Stimulated activated CD4-positive, alpha-beta T cell treated with anti-CD3 and anti-CD28 coated beads, TNF-alpha, amount 100 ng/mL, for 4 hours (primary cell): ENCODE data around the gene FOXP1.

Experiments
- DNase-seq, 3 experiments: peaks; one replicate each; pipeline ENCODE4 v3.0.0-alpha.2; 2020; ENCODE audit warnings: low read depth in 3 of 3

The FOXP1 gene

GRCh38 chr3:71060536-71060935 lies 523.0 kb downstream of the FOXP1 start:
- DNase-seq: no peak

- DNase-seq: no peak
These were observed 526.0 kb downstream of the FOXP1 start for GRCh38 chr3:71057526-71057894.

DNA sequence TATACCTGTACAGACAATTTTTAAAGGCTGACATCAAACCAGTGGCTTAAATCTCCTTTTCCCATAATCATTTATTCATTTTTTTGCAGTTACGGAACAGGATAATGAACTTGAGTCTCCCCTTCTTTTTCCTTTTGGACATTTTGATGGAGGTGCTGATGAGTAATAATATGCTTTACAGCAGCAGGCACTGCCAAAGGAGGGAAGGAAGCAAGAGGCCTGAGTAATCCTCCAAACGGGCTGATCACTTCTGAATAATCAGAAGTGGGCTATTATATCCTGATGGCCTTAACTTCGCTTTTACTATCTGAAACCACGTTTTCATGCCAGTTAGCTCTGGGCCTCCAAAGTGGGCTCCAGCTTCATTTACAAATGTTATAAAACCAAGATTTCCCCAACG lies 527.2 kb downstream of the FOXP1 start:
- no peak for DNase-seq

GRCh38 chr3:71055257-71056001 lies 528.1 kb downstream of the FOXP1 start:
- DNase-seq: no peak

DNA sequence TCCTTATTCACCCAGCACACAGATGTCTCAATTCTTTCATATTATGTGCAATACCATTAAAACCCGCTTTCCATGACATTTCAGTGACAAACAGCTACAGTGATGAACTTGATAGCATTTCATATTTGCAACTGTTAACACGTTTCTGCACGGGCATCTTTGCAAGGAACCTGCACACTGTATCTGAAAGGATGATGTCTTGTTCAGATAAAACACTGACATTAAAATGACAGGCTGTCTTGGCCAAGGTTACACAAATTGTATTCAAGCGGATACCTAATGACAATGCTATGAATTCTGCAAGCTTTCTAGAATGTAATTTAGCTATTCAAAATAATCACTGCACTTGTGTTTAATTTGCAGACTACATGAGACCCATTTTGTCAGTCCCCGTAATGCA lies 529.2 kb downstream of the FOXP1 start:
- DNase-seq: no peak

- DNase-seq: no peak
These were observed 530.0 kb downstream of the FOXP1 start for GRCh38 chr3:71053495-71053894.

- DNase-seq: no peak
These were observed 530.8 kb downstream of the FOXP1 start for GRCh38 chr3:71052716-71053115.

- DNase-seq: no peak
These were observed 531.4 kb downstream of the FOXP1 start for GRCh38 chr3:71051893-71052687.

DNA sequence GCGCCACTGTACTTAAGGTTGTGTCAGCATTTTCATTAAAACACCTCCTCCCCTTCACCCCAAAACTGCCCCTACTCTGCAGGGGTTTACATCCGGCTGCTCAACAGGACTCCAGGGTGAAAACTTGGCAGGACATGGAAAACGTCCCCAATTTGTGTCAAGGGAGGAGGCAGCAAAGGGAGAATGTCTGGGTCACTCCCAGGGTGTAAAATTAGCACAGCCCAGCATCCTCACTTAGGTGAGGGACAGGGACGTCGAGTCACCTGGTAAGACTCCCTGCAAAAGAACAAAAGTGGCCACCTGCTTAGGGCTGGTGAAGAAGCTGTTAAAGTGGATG lies 532.3 kb downstream of the FOXP1 start:
- no peak for DNase-seq

GRCh38 chr3:71050538-71051258 lies 532.8 kb downstream of the FOXP1 start:
- no peak for DNase-seq

GRCh38 chr3:71050166-71050537 lies 533.4 kb downstream of the FOXP1 start:
- no peak for DNase-seq

DNA sequence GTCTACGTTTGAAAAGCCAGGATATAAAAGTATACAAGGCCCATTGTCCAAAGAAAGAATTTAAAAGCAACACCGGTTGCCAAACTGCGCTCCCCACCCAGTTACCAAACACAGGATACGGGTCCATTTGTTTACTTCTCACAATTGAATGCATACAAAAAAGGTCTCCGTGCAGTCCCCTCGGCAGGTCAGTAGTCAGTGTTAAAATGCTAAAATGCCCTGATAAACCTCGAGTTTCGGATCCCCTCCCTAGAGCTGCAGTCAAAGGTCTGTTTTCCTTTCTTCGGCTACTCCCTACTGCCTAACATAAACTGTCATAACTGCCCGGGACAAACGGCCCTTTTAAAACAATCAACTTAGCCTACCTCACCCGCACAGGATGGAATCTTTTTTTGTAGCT lies 534.6 kb downstream of the FOXP1 start:
- DNase-seq: no peak

- DNase-seq: no peak
These were observed 535.7 kb downstream of the FOXP1 start for GRCh38 chr3:71047616-71048531.

DNA sequence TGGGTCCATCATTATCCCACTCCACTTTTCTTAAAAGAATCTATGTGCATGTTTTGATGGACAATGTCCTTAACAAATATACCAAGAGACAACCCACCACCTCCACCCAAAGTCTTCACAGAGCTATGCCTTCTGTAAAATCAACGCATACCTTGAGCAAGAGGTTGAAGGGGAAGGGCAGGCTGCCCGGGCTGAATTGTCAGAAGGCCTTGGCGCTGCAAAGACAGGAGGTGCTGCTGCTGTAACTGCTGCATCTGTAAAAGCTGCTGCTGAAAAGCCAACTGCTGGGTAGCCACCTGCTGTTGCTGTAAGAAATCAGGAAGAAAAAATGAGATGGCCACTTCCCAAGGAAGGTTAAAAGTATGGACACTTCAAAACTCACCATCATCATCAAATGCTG lies 536.7 kb downstream of the FOXP1 start:
- DNase-seq: no peak

DNA sequence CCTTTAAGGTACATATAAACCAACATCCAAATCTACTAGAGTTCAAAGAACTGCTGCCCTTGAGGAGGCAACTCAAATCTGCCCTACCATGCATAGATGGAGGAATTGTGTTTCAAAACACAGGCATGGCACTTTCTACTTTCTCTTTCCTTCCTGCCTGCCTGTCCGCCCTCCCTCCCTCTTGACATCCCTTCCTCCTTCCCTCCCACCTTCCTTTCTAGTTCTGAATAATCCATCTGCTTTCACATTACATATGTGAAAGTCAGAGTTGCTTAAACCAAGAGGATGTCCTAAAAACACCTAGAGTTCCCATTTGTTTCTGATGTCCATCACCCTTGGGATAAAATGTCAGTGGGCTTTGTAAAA lies 537.6 kb downstream of the FOXP1 start:
- DNase-seq: no peak

DNA sequence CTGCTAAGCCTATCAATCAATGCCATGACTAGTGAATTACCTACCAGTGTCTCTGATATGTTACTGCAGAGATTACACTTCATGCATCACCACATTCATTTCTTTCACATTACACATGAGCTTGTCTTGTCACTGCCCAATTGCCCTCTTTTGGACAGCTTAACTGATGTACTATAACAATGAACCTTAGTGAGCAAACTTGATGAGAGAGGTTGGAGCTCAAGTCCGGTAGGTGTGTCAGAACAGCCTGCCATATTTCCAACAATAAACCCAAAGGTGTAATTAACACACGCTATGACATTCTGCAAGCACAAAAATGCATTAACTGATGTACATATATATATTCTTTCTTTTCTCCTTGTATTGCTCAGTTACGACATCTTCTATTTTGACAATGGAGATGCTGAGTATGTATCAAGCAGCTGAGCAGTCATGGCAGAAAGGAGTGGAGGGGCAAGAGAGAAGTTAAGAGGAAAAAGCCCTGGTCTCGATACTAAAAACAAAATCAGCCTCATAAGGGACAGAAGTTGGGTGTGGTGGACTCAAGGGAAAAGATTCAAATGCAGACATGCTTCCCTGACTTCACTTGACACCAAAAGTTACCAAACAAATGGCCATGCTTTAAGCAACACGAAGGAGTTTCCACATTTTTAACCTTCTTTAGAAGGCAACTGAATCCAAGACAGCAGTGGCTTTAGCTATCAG lies 538.2 kb downstream of the FOXP1 start:
- DNase-seq: no peak

- no peak for DNase-seq
These were observed 540.8 kb downstream of the FOXP1 start for GRCh38 chr3:71042759-71043158.

- DNase-seq: no peak
These were observed 542.2 kb downstream of the FOXP1 start for GRCh38 chr3:71041371-71041770.

DNA sequence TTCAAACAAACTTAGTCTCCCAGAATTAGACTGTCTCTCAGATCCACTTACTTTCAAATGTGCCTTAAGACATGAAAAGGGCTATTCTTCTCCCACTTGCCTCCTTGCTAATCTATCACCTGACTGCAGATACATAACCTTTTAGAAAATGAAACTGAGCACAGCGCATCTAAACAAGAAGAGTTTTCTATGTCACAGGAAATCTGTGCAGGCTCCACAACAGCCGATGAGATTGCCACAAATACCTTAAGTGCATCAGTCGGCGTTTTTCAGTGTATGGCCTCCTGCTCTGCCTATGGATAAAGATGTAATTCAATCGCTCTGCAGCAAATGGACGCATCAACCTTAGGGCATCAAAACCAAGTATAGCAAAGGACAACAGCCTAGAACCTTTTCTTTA lies 544.2 kb downstream of the FOXP1 start:
- DNase-seq: no peak

DNA sequence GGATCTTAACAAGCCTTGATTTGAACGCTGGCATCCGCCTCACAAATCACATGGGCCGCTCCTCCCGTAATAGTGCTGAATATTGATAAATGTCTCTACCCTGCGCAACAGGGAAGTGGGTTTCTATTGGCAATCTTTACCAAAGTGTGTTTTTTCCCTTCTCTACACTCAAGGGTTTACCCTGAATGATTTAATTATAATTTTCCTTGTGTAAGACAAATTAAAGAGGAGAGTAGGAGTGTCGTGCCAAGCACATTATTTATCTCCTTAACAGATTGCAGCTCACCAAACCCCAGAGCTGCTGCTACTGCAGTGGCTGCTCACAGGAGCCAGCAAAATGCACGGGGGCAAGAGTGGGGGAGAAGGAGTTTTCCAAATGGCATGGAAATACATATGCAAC lies 545.8 kb downstream of the FOXP1 start:
- DNase-seq: no peak

- DNase-seq: no peak
These were observed 547.6 kb downstream of the FOXP1 start for GRCh38 chr3:71035886-71036285.
